HepG2 (cell line): ENCODE measurements around the gene PLEKHM2. TPM values are rescaled to one million over a fixed set of nuclear protein-coding genes. Genes with fewer than 3 reads are reported as not detected.
A peak's percentile ranks its signal among the peaks of the same experiment; 100 is the strongest.

Source experiments
- AGO1 ChIP-seq: fragments of 200-400 bp; formaldehyde crosslinking; IDR thresholded peaks from 2 replicates; pipeline ENCODE4 v1.6.1; 2017; ENCODE audit warnings: mild to moderate bottlenecking, low read depth, low read length, moderate library complexity; ENCODE audit not compliant: poor library complexity, severe bottlenecking
- HNF1A ChIP-seq, 2 experiments: sonication (generic) in 1 of 2; formaldehyde crosslinking in 1 of 2; IDR thresholded peaks; 2 replicates each; pipeline versions ENCODE4 v1.4.0 to v1.6.1; 2016 to 2020; ENCODE audit warnings: borderline replicate concordance in 1 of 2, low read depth in 1 of 2, mild to moderate bottlenecking in 1 of 2, missing genetic modification reagents in 1 of 2
- KAT8 ChIP-seq: IDR thresholded peaks from 2 replicates; pipeline ENCODE4 v1.6.1; 2016; ENCODE audit warnings: missing genetic modification reagents, missing compliant biosample characterization
- NR2F1 ChIP-seq, 2 experiments: fragments of 450-650 bp in 1 of 2; formaldehyde crosslinking in 1 of 2; IDR thresholded peaks; 2 replicates each; pipeline versions ENCODE4 v1.5.0 to v1.6.1; 2016 to 2020; ENCODE audit warnings: mild to moderate bottlenecking in 1 of 2, missing compliant biosample characterization in 1 of 2, missing genetic modification reagents in 1 of 2, moderate library complexity in 1 of 2
- NR2F2 ChIP-seq: IDR thresholded peaks from 2 replicates; pipeline ENCODE4 v1.6.1; 2012; ENCODE audit warnings: low read depth, inconsistent platforms, borderline replicate concordance
- PHF21A ChIP-seq: sonication (generic); formaldehyde crosslinking; IDR thresholded peaks from 2 replicates; pipeline ENCODE4 v1.5.0; 2020; ENCODE audit warnings: mild to moderate bottlenecking, missing genetic modification reagents
- PHF8 ChIP-seq: sonication (generic); formaldehyde crosslinking; IDR thresholded peaks from 2 replicates; pipeline ENCODE4 v1.5.0; 2020; ENCODE audit warnings: missing genetic modification reagents
- RXRA ChIP-seq: sonication (generic); formaldehyde crosslinking; IDR thresholded peaks from 2 replicates; pipeline ENCODE4 v1.5.1; 2020; ENCODE audit warnings: missing genetic modification reagents
- SRY ChIP-seq: sonication (generic); formaldehyde crosslinking; IDR thresholded peaks from 2 replicates; pipeline ENCODE4 v1.8.0; 2022; ENCODE audit warnings: mild to moderate bottlenecking, missing genetic modification reagents
- ZBED4 ChIP-seq: sonication (generic); formaldehyde crosslinking; IDR thresholded peaks from 2 replicates; pipeline ENCODE4 v1.4.0; 2020; ENCODE audit warnings: missing genetic modification reagents, borderline replicate concordance
- ZFX ChIP-seq: sonication (generic); formaldehyde crosslinking; IDR thresholded peaks from 2 replicates; pipeline ENCODE4 v1.4.0; 2020; ENCODE audit warnings: mild to moderate bottlenecking, low read depth, missing genetic modification reagents, moderate library complexity
- ZGPAT ChIP-seq: IDR thresholded peaks from 2 replicates; pipeline ENCODE4 v1.6.1; 2016; ENCODE audit warnings: mild to moderate bottlenecking
- ZNF687 ChIP-seq: sonication (generic); formaldehyde crosslinking; IDR thresholded peaks from 2 replicates; pipeline ENCODE4 v1.5.1; 2020; ENCODE audit warnings: mild to moderate bottlenecking, missing genetic modification reagents, moderate library complexity
- polyA plus RNA-seq, 8 experiments: library from polyadenylated mRNA; depleted of rRNA in 3 of 8; stranded (reverse) in 7 of 8; unstranded in 1 of 8; fragments of >200 nt; fragmentation: Illumina TruSeq in 4 of 8; extraction: Trizol in 4 of 8; gene quantifications; 2 replicates each; pipeline versions ENCODE4 v1.2.1 to v1.2.3, GENCODE V29; 2011 to 2016; ENCODE audit warnings: low read depth in 4 of 8, missing spikeins in 1 of 8, mixed read lengths in 1 of 8; ENCODE audit not compliant: insufficient read depth in 1 of 8
- total RNA-seq, 5 experiments: library from RNA; depleted of rRNA; stranded (reverse); fragments of >200 nt; fragmentation: Illumina TruSeq; extraction: Trizol; gene quantifications; 2 replicates each; pipeline ENCODE4 v1.2.3, GENCODE V29; 2016; ENCODE audit warnings: low read depth in 1 of 5

Gene PLEKHM2
- total and polyA plus RNA-seq, 2 of the 13 experiments (the other 11 are each of a cell fraction or from before 2014, with no cell fraction given): 16.5 to 27.3 TPM

GRCh38 chr1:15747378-15747777 lies 63.3 kb downstream of the PLEKHM2 start (continued):
- TF ChIP-seq HNF1A (IDR thresholded peaks at IDR 0.05; ENCODE audit: low read depth) (no peak), HNF1A (CRISPR knock-in tag; IDR thresholded peaks at IDR 0.05; ENCODE audit: borderline replicate concordance) (peak; percentile 28; the same call in 1 of the 2 replicates), NR2F2 (0 out of 2 replicates have a peak, but pooled peaks have one; percentile 15), ZNF687 (CRISPR knock-in tag) (peak; percentile 58), PHF21A (0 out of 2 replicates have a peak, but pooled peaks have one; percentile 30), RXRA (CRISPR knock-in tag) (peak; percentile 59; the same call in 1 of the 2 replicates), ZBED4 (CRISPR knock-in tag) (peak; percentile 52; the same call in 1 of the 2 replicates), ZGPAT (CRISPR knock-in tag) (0 out of 2 replicates have a peak, but pooled peaks have one; percentile 37), NR2F1 (CRISPR knock-in tag; IDR thresholded peaks at IDR 0.05) (peak in 1 of 2 experiments; percentile 73; a peak in 3 of 4 replicates), KAT8 (CRISPR knock-in tag) (0 out of 2 replicates have a peak, but pooled peaks have one; percentile 14), AGO1 (no peak), ZFX (CRISPR knock-in tag) (peak; percentile 78), SRY (no peak), PHF8 (CRISPR knock-in tag) (0 out of 2 replicates have a peak, but pooled peaks have one; percentile 17)
